Esophagus squamous epithelium (tissue), 4 donors: Measurements from ENCODE around the gene IFITM1.

Experiments used
- POLR2A ChIP-seq, 4 donors: fragments of 450-650 bp; IDR thresholded peaks; one replicate each; pipeline ENCODE4 v1.6.1; 2017; ENCODE audit warnings: antibody characterized with exemption in 4 of 4, mild to moderate bottlenecking in 4 of 4, moderate library complexity in 3 of 4
- TF ChIP-seq, protein P1 (sequence below), 6 experiments: fragments of 450-650 bp in 4 of 6; fragments of 200-600 bp in 2 of 6; sonication (generic) in 2 of 6; IDR thresholded peaks; one replicate each; pipeline ENCODE4 v1.5.1; 2016 to 2019; ENCODE audit warnings: antibody characterized with exemption in 6 of 6, mild to moderate bottlenecking in 4 of 6, moderate library complexity in 4 of 6

DNA sequence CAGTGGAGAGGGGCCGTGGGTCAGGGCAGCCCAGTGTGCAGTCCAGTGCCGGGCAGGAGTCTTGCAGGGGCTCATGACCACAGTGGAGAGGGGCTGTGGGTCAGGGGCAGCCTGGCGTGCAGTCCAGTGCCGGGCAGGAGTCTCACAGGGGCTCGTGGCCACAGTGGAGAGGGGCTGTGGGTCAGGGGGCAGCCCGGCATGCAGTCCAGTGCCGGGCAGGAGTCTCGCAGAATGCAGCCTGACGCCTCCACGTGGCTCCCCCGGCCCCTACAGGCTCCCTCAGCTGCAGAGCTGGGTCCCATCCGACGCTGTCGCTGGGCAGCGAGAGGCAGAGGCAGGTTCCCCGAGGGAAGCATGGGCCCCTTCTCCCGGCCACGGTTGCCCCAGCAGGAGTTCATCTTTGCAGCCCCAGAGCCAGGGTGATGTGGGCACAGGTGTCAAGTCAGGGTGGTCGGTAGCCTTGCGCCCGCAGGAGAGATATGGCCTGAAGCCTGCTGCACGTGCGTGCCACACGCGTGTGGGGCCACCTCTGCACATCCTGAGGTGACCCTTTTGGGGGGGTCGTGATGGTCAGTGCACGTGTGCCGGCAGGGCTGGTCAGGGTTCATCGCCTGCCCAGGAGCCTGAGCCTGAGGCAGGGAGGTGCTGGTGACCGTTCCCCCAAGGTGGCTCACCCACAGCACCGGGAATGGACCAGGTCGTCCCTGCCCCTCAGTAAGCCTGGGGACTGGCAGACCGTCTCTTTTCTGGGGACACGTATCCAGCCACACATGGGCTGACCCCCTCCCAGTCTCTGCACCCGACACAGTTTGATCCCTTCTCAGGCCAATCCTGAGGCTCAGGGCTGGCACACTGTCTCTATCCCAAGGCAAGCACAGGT, 17.4 kb upstream of the IFITM1 start:
- TF ChIP-seq POLR2A (IDR thresholded peaks at IDR 0.05) = no peak
- TF ChIP-seq, protein P1, sequence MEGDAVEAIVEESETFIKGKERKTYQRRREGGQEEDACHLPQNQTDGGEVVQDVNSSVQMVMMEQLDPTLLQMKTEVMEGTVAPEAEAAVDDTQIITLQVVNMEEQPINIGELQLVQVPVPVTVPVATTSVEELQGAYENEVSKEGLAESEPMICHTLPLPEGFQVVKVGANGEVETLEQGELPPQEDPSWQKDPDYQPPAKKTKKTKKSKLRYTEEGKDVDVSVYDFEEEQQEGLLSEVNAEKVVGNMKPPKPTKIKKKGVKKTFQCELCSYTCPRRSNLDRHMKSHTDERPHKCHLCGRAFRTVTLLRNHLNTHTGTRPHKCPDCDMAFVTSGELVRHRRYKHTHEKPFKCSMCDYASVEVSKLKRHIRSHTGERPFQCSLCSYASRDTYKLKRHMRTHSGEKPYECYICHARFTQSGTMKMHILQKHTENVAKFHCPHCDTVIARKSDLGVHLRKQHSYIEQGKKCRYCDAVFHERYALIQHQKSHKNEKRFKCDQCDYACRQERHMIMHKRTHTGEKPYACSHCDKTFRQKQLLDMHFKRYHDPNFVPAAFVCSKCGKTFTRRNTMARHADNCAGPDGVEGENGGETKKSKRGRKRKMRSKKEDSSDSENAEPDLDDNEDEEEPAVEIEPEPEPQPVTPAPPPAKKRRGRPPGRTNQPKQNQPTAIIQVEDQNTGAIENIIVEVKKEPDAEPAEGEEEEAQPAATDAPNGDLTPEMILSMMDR (IDR thresholded peaks at IDR 0.05) = no peak
